Uterus (tissue), 2 donors: ENCODE data around the gene CFTR.

Experiments used
- POLR2A ChIP-seq, 2 donors: fragments of 450-650 bp; IDR thresholded peaks; one replicate each; pipeline ENCODE4 v1.6.1; 2016; ENCODE audit warnings: antibody characterized with exemption in 2 of 2, mild to moderate bottlenecking in 1 of 2, moderate library complexity in 1 of 2
- TF ChIP-seq, protein P1 (sequence below), 4 experiments: fragments of 200-600 bp in 2 of 4; fragments of 450-650 bp in 2 of 4; sonication (generic) in 2 of 4; IDR thresholded peaks; one replicate each; pipeline ENCODE4 v1.5.1; 2016 to 2019; ENCODE audit warnings: antibody characterized with exemption in 4 of 4, mild to moderate bottlenecking in 2 of 4, moderate library complexity in 1 of 4

- TF ChIP-seq, protein P1, sequence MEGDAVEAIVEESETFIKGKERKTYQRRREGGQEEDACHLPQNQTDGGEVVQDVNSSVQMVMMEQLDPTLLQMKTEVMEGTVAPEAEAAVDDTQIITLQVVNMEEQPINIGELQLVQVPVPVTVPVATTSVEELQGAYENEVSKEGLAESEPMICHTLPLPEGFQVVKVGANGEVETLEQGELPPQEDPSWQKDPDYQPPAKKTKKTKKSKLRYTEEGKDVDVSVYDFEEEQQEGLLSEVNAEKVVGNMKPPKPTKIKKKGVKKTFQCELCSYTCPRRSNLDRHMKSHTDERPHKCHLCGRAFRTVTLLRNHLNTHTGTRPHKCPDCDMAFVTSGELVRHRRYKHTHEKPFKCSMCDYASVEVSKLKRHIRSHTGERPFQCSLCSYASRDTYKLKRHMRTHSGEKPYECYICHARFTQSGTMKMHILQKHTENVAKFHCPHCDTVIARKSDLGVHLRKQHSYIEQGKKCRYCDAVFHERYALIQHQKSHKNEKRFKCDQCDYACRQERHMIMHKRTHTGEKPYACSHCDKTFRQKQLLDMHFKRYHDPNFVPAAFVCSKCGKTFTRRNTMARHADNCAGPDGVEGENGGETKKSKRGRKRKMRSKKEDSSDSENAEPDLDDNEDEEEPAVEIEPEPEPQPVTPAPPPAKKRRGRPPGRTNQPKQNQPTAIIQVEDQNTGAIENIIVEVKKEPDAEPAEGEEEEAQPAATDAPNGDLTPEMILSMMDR (IDR thresholded peaks at IDR 0.05), result no peak
- no peak for TF ChIP-seq POLR2A (IDR thresholded peaks at IDR 0.05)
Measured at GRCh38 chr7:117679120-117679519, 199.3 kb downstream of the CFTR start.
